IMR-90 (cell line): ENCODE results near the gene EIF6. TPM values are rescaled to one million over a fixed set of nuclear protein-coding genes. Genes with fewer than 3 reads are reported as not detected.

Experiments
- polyA plus RNA-seq, 3 experiments: library from polyadenylated mRNA; depleted of rRNA; stranded (reverse); fragments of >200 nt; gene quantifications; 2 replicates each; pipeline ENCODE4 v1.2.3, GENCODE V29; 2012; ENCODE audit warnings: low replicate concordance in 1 of 3
- total RNA-seq: library from RNA; depleted of rRNA; stranded (reverse); fragments of >200 nt; gene quantifications from 2 replicates; pipeline ENCODE4 v1.2.3, GENCODE V29; 2012; rRNA removed

Gene EIF6
- total and polyA plus RNA-seq, 2 of the 4 experiments (the other 2 are of a cell fraction) = 215 to 227 TPM

Other genes with a start within 250 kb of the EIF6 start
- gene TRPC4AP, start 192.0 kb downstream of the EIF6 start, total RNA-seq = 39.4 and 41.0 TPM in 2 replicates
- gene TRPC4AP, start 192.0 kb downstream of the EIF6 start, polyA plus RNA-seq (2012; rRNA removed) = 77.6 and 81.0 TPM in 2 replicates
- 22.5 and 27.4 TPM in 2 replicates for gene EDEM2, start 137.4 kb downstream of the EIF6 start, total RNA-seq
- 17.1 and 19.0 TPM in 2 replicates for gene EDEM2, start 137.4 kb downstream of the EIF6 start, polyA plus RNA-seq (2012; rRNA removed)
- gene PROCR, start 112.7 kb downstream of the EIF6 start, total RNA-seq = 25.0 and 36.4 TPM in 2 replicates
- gene PROCR, start 112.7 kb downstream of the EIF6 start, polyA plus RNA-seq (2012; rRNA removed) = 41.9 and 60.5 TPM in 2 replicates
- 0.36 and 0.56 TPM in 2 replicates for gene MMP24, start 58.1 kb downstream of the EIF6 start, total RNA-seq
- gene MMP24, start 58.1 kb downstream of the EIF6 start, polyA plus RNA-seq (2012; rRNA removed) = 0.79 and 0.86 TPM in 2 replicates
- gene MMP24OS, start 6.7 kb downstream of the EIF6 start, total RNA-seq = 5.9 and 7.2 TPM in 2 replicates
- gene MMP24OS, start 6.7 kb downstream of the EIF6 start, polyA plus RNA-seq (2012; rRNA removed) = 64.9 and 67.6 TPM in 2 replicates
- gene FAM83C, start 7.7 kb upstream of the EIF6 start, total RNA-seq = not detected in 2 replicates
- gene FAM83C, start 7.7 kb upstream of the EIF6 start, polyA plus RNA-seq (2012; rRNA removed) = 0.02 and 0.03 TPM in 2 replicates
- gene UQCC1, start 127.2 kb upstream of the EIF6 start, total RNA-seq = 28.7 and 30.8 TPM in 2 replicates
- gene UQCC1, start 127.2 kb upstream of the EIF6 start, polyA plus RNA-seq (2012; rRNA removed) = 35.6 and 36.4 TPM in 2 replicates
- 27.5 and 32.6 TPM in 2 replicates for gene GDF5, start 153.5 kb upstream of the EIF6 start, total RNA-seq
- gene GDF5, start 153.5 kb upstream of the EIF6 start, polyA plus RNA-seq (2012; rRNA removed) = 24.6 and 28.2 TPM in 2 replicates
- 35.1 and 38.3 TPM in 2 replicates for gene CEP250, start 170.8 kb upstream of the EIF6 start, total RNA-seq
- 22.7 and 23.9 TPM in 2 replicates for gene CEP250, start 170.8 kb upstream of the EIF6 start, polyA plus RNA-seq (2012; rRNA removed)
- not detected in 2 replicates for gene C20orf173, start 244.9 kb upstream of the EIF6 start, total RNA-seq
- not detected in 2 replicates for gene C20orf173, start 244.9 kb upstream of the EIF6 start, polyA plus RNA-seq (2012; rRNA removed)